ENCODE results near the gene DAPP1.

- TF ChIP-seq SMAD3 (CRISPR knock-in tag; IDR thresholded peaks at IDR 0.05; ENCODE audit: borderline replicate concordance) (no peak), ZBTB43 (CRISPR knock-in tag; IDR thresholded peaks at IDR 0.05) (no peak), CTCF (IDR thresholded peaks at IDR 0.05) (no peak), TEAD4 (CRISPR knock-in tag; IDR thresholded peaks at IDR 0.05) (no peak), MYBL2 (CRISPR knock-in tag; IDR thresholded peaks at IDR 0.05) (no peak), SMAD4 (CRISPR knock-in tag; IDR thresholded peaks at IDR 0.05) (no peak), FOXK1 (CRISPR knock-in tag; IDR thresholded peaks at IDR 0.05) (no peak), USF2 (CRISPR knock-in tag; IDR thresholded peaks at IDR 0.05) (no peak)
Observed at GRCh38 chr4:99893029-99893428, 76.4 kb downstream of the DAPP1 start.
